ENCODE measurements around the gene C22orf31. TPM values are rescaled to one million over a fixed set of nuclear protein-coding genes. Genes with fewer than 3 reads are reported as not detected.
"Not testable (repeated sequence)": the region's sequence is repeated elsewhere in the genome, so short reads cannot be mapped to it uniquely, and the experiment has no call there.

The C22orf31 gene
- total RNA-seq, 1 experiment from 2014 or later, result not detected

GRCh38 chr22:29055192-29055830 lies 6.3 kb downstream of the C22orf31 start:
- no peak for DNase-seq (ENCODE audit: low read depth)

- no peak for DNase-seq (ENCODE audit: low read depth)
Observed at GRCh38 chr22:29054251-29054767, 7.3 kb downstream of the C22orf31 start.

GRCh38 chr22:29053048-29053702 lies 8.5 kb downstream of the C22orf31 start:
- no peak for DNase-seq (ENCODE audit: low read depth)

- DNase-seq (ENCODE audit: low read depth), result no peak
Observed at GRCh38 chr22:29050457-29050856, 11.2 kb downstream of the C22orf31 start.

GRCh38 chr22:29049655-29050263 lies 11.9 kb downstream of the C22orf31 start:
- no peak for DNase-seq (ENCODE audit: low read depth)

- DNase-seq (ENCODE audit: low read depth), result no peak
Observed at GRCh38 chr22:29048822-29049654, 12.6 kb downstream of the C22orf31 start.

- DNase-seq (ENCODE audit: low read depth), result peak; percentile 83
Observed at GRCh38 chr22:29044657-29045176, 16.9 kb downstream of the C22orf31 start.

GRCh38 chr22:29043906-29044575 lies 17.6 kb downstream of the C22orf31 start:
- peak; percentile 74 for DNase-seq (ENCODE audit: low read depth)

- DNase-seq (ENCODE audit: low read depth), result peak; percentile 74
Observed at GRCh38 chr22:29041408-29041807, 20.2 kb downstream of the C22orf31 start.

GRCh38 chr22:29040385-29041275 lies 21.0 kb downstream of the C22orf31 start:
- DNase-seq (ENCODE audit: low read depth), result peak; percentile 80

GRCh38 chr22:29039684-29040083 lies 21.9 kb downstream of the C22orf31 start:
- DNase-seq (ENCODE audit: low read depth), result not testable (repeated sequence)

GRCh38 chr22:29039148-29039547 lies 22.5 kb downstream of the C22orf31 start:
- no peak for DNase-seq (ENCODE audit: low read depth)

GRCh38 chr22:29037340-29037932 lies 24.2 kb downstream of the C22orf31 start:
- no peak for DNase-seq (ENCODE audit: low read depth)

GRCh38 chr22:29032584-29032983 lies 29.0 kb downstream of the C22orf31 start:
- peak; percentile 85 for DNase-seq (ENCODE audit: low read depth)

GRCh38 chr22:29032014-29032475 lies 29.6 kb downstream of the C22orf31 start:
- DNase-seq (ENCODE audit: low read depth), result no peak

- peak; percentile 99 for DNase-seq (ENCODE audit: low read depth)
Observed at GRCh38 chr22:29031227-29032011, 30.2 kb downstream of the C22orf31 start.

GRCh38 chr22:29030618-29031226 lies 30.9 kb downstream of the C22orf31 start:
- DNase-seq (ENCODE audit: low read depth), result peak; percentile 90

- DNase-seq (ENCODE audit: low read depth), result peak; percentile 79
Observed at GRCh38 chr22:29030016-29030617, 31.5 kb downstream of the C22orf31 start.
